Astrocyte (in vitro differentiated cells and primary cell): ENCODE measurements around the gene NAA35. TPM values are rescaled to one million over a fixed set of nuclear protein-coding genes. Genes with fewer than 3 reads are reported as not detected.

Experiments used
- DNase-seq: peaks from one replicate; pipeline ENCODE4 v3.0.0-alpha.2; 2010; ENCODE audit warnings: low read depth
- FAIRE-seq: peaks from 2 replicates; lab custom pipeline; 2011; peaks lifted over from hg19 to GRCh38; lab: Jason Lieb, UNC
- H2AFZ ChIP-seq: 2 replicates; pipeline ENCODE4 v1.6.0; 2012; ENCODE audit warnings: low read depth, low read length, inconsistent platforms
- H3K27ac ChIP-seq: 2 replicates; pipeline ENCODE4 v1.5.1; 2011; ENCODE audit warnings: low read depth, low read length, inconsistent platforms
- H3K27me3 ChIP-seq: 2 replicates; pipeline ENCODE4 v1.6.0; 2011; ENCODE audit warnings: low read length, inconsistent platforms; ENCODE audit not compliant: insufficient read depth
- H3K36me3 ChIP-seq: 2 replicates; pipeline ENCODE4 v1.5.1; 2011; ENCODE audit warnings: low read length, inconsistent platforms; ENCODE audit not compliant: insufficient read depth
- H3K4me1 ChIP-seq: 2 replicates; pipeline ENCODE4 v1.5.1; 2011; ENCODE audit warnings: low read length, inconsistent platforms; ENCODE audit not compliant: insufficient read depth
- H3K4me2 ChIP-seq: 2 replicates; pipeline ENCODE4 v1.6.0; 2012; ENCODE audit warnings: low read length, inconsistent platforms
- H3K4me3 ChIP-seq: 2 replicates; pipeline ENCODE4 v1.5.1; 2011; ENCODE audit warnings: low read depth, mild to moderate bottlenecking, low read length, inconsistent platforms; ENCODE audit not compliant: insufficient read depth
- H3K79me2 ChIP-seq: 2 replicates; pipeline ENCODE4 v1.6.0; 2012; ENCODE audit warnings: mild to moderate bottlenecking, low read length, inconsistent platforms; ENCODE audit not compliant: insufficient read depth
- H3K9ac ChIP-seq: 2 replicates; pipeline ENCODE4 v1.6.0; 2012; ENCODE audit warnings: mild to moderate bottlenecking, low read length, inconsistent platforms
- H3K9me3 ChIP-seq: 2 replicates; pipeline ENCODE4 v1.5.1; 2012; ENCODE audit warnings: low read depth, mild to moderate bottlenecking, low read length, inconsistent platforms; ENCODE audit not compliant: insufficient read depth
- H4K20me1 ChIP-seq: 2 replicates; pipeline ENCODE4 v1.6.0; 2012; ENCODE audit warnings: low read length, inconsistent platforms; ENCODE audit not compliant: insufficient read depth
- H3K27ac Mint-ChIP-seq: one replicate; pipeline ENCODE4 v1.8.0; 2021; ENCODE audit warnings: mild to moderate bottlenecking, mixed read lengths; ENCODE audit not compliant: unreplicated experiment
- H3K27me3 Mint-ChIP-seq: one replicate; pipeline ENCODE4 v1.8.0; 2021; ENCODE audit warnings: low read depth, mixed read lengths; ENCODE audit not compliant: unreplicated experiment
- H3K36me3 Mint-ChIP-seq: one replicate; pipeline ENCODE4 v1.8.0; 2021; ENCODE audit warnings: low read depth, mixed read lengths; ENCODE audit not compliant: unreplicated experiment
- H3K4me1 Mint-ChIP-seq: one replicate; pipeline ENCODE4 v1.8.0; 2021; ENCODE audit warnings: low read depth, mixed read lengths; ENCODE audit not compliant: unreplicated experiment
- H3K4me3 Mint-ChIP-seq: one replicate; pipeline ENCODE4 v1.8.0; 2021; ENCODE audit warnings: mild to moderate bottlenecking, moderate library complexity, mixed read lengths; ENCODE audit not compliant: unreplicated experiment
- H3K9me3 Mint-ChIP-seq: one replicate; pipeline ENCODE4 v1.8.0; 2021; ENCODE audit warnings: mild to moderate bottlenecking, mixed read lengths; ENCODE audit not compliant: unreplicated experiment
- EZH2 ChIP-seq: IDR thresholded peaks from 2 replicates; pipeline ENCODE4 v1.6.1; 2012; ENCODE audit warnings: mild to moderate bottlenecking, low read length, inconsistent platforms; ENCODE audit not compliant: insufficient read depth
- total RNA-seq: library from RNA; stranded (reverse); gene quantifications from 2 replicates; pipeline ENCODE4 v1.2.1, GENCODE V29; 2021
- TF ChIP-seq, protein P1 (sequence below): IDR thresholded peaks from 2 replicates; pipeline ENCODE4 v1.5.1; 2011; ENCODE audit warnings: low read depth, mild to moderate bottlenecking, inconsistent platforms, low read length, moderate library complexity; ENCODE audit not compliant: insufficient read depth

Gene NAA35
- total RNA-seq, 1 donor from 2014 or later: 31.4 TPM

GRCh38 chr9:85942913-85943709, 2.2 kb downstream of the NAA35 start:
- H3K9me3 Mint-ChIP-seq: no peaks in the 10 kb centered on the region
- Histone ChIP-seq H3K36me3 (peaks cover 29% of the 10 kb centered on the region), H3K27ac (no peak overlapping the region), H2AFZ (no peak overlapping the region), H3K79me2 (peaks cover 70% of the 10 kb centered on the region), H4K20me1 (peaks cover 44% of the 10 kb centered on the region), H3K9me3 (no peaks in the 10 kb centered on the region), H3K9ac (peak overlapping the region; percentile 94), H3K27me3 (no peaks in the 10 kb centered on the region), H3K4me2 (peak overlapping the region; percentile 90), H3K4me3 (peak overlapping the region; percentile 82), H3K4me1 (peaks cover 9% of the 10 kb centered on the region)
- DNase-seq: no peak
- no peak for TF ChIP-seq EZH2
- TF ChIP-seq, protein P1, sequence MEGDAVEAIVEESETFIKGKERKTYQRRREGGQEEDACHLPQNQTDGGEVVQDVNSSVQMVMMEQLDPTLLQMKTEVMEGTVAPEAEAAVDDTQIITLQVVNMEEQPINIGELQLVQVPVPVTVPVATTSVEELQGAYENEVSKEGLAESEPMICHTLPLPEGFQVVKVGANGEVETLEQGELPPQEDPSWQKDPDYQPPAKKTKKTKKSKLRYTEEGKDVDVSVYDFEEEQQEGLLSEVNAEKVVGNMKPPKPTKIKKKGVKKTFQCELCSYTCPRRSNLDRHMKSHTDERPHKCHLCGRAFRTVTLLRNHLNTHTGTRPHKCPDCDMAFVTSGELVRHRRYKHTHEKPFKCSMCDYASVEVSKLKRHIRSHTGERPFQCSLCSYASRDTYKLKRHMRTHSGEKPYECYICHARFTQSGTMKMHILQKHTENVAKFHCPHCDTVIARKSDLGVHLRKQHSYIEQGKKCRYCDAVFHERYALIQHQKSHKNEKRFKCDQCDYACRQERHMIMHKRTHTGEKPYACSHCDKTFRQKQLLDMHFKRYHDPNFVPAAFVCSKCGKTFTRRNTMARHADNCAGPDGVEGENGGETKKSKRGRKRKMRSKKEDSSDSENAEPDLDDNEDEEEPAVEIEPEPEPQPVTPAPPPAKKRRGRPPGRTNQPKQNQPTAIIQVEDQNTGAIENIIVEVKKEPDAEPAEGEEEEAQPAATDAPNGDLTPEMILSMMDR: no peak
- H3K4me3 Mint-ChIP-seq: no peak overlapping the region
- H3K27me3 Mint-ChIP-seq: no peaks in the 10 kb centered on the region
- H3K36me3 Mint-ChIP-seq: no peaks in the 10 kb centered on the region
- H3K27ac Mint-ChIP-seq: no peak overlapping the region
- peaks cover 9% of the 10 kb centered on the region for H3K4me1 Mint-ChIP-seq
- FAIRE-seq: no peak

DNA sequence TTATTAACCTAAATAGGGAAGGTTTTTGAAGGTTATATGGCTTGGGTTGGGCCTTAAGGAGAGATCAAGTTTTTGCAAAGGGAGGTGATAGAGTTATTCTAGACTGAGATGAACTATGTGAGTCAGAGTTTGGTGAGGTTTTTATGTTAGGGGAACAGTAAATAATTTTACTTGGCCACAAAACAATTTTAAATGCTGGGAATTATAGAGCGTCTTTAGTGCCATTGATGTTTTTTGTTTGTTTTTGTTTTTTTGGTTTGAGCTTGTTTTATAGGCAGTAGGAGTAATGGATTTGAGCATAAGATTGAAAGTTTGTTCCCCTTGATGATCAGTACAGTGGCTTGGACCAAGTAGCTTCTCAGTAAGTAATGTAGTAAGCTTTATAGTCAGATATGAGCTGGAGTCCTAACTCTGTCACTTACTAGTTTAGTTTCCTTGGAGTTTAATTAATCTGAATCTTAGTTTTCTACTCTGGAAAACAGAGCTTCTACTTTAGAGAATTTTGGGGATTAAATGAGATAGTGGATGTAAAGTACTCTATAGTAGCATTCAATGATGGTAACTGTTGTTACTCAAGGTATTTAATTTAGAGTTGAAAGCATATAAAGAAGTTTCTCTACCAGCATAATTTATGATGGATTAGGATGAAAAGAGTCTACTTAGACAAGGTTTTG, 2.9 kb downstream of the NAA35 start:
- H3K9me3 ChIP-seq: no peaks in the 10 kb centered on the region
- no peak overlapping the region for H3K27ac Mint-ChIP-seq
- no peaks in the 10 kb centered on the region for H3K27me3 ChIP-seq
- H3K4me3 Mint-ChIP-seq: no peak overlapping the region
- no peaks in the 10 kb centered on the region for H3K9me3 Mint-ChIP-seq
- no peak overlapping the region for H2AFZ ChIP-seq
- peaks cover 46% of the 10 kb centered on the region for H4K20me1 ChIP-seq
- H3K4me1 ChIP-seq: peaks cover 9% of the 10 kb centered on the region
- peaks cover 77% of the 10 kb centered on the region for H3K79me2 ChIP-seq
- TF ChIP-seq, protein P1: no peak
- no peak for TF ChIP-seq EZH2
- H3K4me1 Mint-ChIP-seq: peaks cover 9% of the 10 kb centered on the region
- H3K4me2 ChIP-seq: peak overlapping the region; percentile 90
- no peak for FAIRE-seq
- no peak overlapping the region for H3K9ac ChIP-seq
- H3K36me3 Mint-ChIP-seq: no peaks in the 10 kb centered on the region
- no peak overlapping the region for H3K4me3 ChIP-seq
- H3K27me3 Mint-ChIP-seq: no peaks in the 10 kb centered on the region
- peaks cover 29% of the 10 kb centered on the region for H3K36me3 ChIP-seq
- H3K27ac ChIP-seq: no peak overlapping the region
- DNase-seq: no peak
